D721Med (cell line): ENCODE data around the gene MMP17.

Experiments used
- DNase-seq: peaks from one replicate; pipeline ENCODE4 v3.0.0; 2011; ENCODE audit warnings: low spot score; ENCODE audit not compliant: insufficient read length
- FAIRE-seq: peaks from 2 replicates; lab custom pipeline; 2011; peaks lifted over from hg19 to GRCh38; lab: Jason Lieb, UNC
- TF ChIP-seq, protein P1 (sequence below): IDR thresholded peaks from 2 replicates; pipeline ENCODE4 v1.5.1; 2012; ENCODE audit warnings: mild to moderate bottlenecking, control low read depth; ENCODE audit not compliant: insufficient read depth; ENCODE audit errors: missing control alignments

Gene MMP17

DNA sequence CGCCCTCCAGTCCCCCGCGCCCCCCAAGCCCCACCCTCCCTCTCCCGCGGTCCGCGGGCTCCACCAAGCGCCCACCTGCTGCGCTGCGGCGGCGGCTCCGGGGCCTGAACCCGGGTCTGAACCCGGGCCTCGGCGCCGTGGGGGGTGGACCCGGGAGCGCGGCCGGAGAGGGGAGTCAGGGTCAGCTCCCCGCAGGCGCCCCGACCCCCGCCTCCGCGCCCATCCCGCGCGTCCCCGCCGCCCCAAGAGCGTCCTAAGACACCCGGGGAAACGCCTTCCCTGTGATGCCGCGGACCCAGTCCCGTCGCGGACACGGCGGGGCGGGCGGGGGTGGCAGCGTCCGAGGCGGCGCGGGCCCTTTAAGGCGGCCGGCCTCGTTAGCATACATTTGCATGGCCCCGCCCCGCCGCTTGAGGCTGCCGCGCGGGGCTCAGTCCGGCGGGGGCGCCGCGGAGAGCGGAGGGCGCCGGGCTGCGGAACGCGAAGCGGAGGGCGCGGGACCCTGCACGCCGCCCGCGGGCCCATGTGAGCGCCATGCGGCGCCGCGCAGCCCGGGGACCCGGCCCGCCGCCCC is at the start of gene MMP17:
TSS of gene MMP17 (plus strand) at position 433 of the 574 bp plus-strand sequence. CDS start at position 535, 102 bp downstream.
- TF ChIP-seq, protein P1, sequence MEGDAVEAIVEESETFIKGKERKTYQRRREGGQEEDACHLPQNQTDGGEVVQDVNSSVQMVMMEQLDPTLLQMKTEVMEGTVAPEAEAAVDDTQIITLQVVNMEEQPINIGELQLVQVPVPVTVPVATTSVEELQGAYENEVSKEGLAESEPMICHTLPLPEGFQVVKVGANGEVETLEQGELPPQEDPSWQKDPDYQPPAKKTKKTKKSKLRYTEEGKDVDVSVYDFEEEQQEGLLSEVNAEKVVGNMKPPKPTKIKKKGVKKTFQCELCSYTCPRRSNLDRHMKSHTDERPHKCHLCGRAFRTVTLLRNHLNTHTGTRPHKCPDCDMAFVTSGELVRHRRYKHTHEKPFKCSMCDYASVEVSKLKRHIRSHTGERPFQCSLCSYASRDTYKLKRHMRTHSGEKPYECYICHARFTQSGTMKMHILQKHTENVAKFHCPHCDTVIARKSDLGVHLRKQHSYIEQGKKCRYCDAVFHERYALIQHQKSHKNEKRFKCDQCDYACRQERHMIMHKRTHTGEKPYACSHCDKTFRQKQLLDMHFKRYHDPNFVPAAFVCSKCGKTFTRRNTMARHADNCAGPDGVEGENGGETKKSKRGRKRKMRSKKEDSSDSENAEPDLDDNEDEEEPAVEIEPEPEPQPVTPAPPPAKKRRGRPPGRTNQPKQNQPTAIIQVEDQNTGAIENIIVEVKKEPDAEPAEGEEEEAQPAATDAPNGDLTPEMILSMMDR = no peak
- FAIRE-seq (no peak), DNase-seq (peak; percentile 56)

DNA sequence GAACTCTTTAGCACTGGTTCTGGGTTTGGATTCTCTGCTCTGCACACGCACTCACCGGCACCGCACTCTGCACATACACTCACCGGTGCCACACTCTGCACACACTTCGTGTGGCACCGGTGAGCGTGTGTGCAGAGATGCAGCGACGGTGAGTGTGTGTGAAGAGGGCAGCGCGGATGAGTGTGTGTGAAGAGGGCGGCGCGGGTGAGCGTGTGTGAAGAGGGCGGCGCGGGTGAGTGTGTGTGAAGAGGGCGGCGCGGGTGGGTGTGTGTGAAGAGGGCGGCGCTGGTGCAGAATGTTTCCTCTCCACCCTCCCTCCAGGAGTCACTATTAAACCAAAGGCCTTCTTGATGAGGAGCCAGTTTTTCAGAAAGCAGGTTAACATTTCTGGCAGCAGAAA is 49.2 kb upstream of the MMP17 start:
- FAIRE-seq (no peak), DNase-seq (no peak)
- TF ChIP-seq, protein P1 = no peak

DNA sequence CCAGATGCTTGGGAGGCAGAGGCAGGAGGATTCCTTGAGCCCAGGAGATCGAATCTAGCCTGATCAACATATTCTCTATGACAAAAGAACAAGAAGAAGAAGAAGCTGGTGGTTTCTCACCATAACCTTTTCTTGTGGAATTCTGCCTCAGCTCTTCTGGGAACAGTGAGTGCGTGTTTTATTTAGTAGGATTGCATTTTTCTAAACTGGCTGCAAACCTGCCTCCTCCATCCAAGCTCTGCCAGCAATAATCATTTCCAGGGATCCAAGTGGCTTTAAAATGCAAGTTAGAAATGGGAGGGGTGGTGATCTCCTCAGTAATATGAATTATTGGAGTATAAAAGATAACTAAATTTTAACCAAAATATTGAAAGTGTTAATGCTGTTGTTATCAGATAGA is 46.1 kb upstream of the MMP17 start:
- DNase-seq (no peak), FAIRE-seq (no peak)
- TF ChIP-seq, protein P1 = no peak

DNA sequence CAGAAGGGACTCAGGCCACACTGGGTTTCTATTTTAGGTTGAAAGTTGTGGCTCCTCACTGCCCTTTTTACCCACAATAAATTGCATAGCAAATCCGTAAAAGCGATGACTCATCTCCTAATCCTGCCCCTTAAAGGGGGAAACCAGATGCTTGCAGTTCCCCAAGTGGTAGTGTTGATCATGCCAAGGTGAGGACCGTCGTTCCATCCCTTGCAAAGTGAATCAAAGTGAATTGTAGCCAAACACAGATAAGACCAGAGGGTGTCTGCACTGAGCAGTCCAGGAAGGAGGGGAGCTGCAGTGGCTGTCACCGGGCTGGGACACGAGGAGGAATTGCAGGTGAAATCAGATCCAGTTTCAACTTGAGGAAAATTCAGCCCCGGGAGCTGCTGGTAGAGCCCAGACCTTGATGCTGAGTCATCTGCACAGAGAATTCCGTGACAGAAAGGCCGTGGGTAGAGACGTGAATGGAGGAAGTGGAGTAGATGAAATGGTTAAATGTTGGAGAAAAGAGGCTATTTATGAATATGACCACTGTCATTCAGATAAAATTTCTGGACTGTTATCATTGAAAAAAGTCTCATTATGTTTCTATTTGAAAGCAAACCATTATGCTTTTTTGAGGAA is 44.2 kb upstream of the MMP17 start:
- TF ChIP-seq, protein P1 = no peak
- DNase-seq (no peak), FAIRE-seq (no peak)

DNA sequence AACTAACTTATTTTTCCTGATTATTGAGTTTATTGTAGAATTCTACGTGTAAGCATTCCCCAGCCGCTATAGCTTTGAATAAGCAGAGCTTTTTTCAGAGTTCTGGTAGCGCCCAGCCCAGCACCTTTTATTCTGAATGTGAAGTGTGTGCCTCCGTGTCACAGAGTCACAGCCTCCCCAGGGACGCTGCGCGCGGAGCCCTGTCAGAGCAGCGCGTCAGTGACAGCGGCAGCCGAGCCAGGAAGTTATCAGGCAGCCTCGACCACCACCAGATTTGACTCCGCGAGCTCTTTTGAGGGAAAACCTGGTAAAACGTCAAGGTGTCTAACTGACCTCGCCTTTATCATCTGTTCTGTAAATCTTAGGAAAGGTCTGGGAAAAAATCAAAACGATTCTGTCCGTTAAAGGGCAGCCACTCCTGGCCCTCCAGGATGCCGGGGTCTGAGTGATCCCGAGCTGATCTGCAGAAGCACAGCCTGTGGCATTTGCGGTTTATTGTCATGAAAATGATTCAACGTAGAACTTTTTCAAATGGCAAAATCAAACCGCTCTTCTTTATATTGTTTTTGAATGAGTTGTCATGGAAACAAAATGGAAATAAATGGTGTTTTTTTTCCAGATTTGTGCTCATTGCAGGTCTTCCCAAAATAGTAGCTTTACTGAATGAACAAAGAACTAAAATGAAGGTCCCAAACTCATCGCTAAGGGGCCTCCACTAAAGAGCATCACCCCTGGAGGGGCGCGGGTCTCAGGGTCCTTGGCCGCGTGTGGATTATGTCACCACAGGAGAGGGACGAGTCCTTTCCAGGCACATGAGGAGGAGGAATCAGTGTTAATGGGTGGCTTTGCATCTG is 43.1 kb upstream of the MMP17 start:
- TF ChIP-seq, protein P1 = no peak
- DNase-seq = no peak
- FAIRE-seq = no peak

DNA sequence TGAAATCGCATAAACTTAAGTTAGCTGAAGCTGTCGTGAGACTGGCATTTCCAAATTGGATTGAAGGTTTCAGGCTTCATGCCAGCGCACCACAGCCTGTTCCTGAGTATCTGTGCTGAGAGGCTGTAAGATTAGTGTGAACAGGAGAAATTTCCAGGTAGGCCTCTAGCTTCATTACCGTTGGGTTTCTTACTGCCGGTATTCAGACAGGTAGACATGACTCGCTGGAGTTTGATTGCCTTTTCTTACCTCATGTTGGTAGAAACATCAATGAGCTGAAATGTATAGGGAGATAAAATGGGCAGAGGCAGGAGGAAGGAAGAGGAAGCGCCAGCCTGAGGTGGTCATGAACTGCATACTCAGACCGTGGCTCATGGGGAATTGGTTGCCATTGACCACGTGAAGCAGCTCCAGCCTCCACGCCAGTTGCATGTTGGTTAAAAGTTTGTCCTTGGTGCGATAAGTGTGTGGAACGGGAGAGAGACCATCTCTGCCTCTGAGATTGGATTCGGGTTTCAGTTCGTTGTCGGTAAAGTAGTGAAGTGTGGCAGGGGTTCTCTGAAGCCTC is 42.3 kb upstream of the MMP17 start:
- TF ChIP-seq, protein P1 = no peak
- DNase-seq (no peak), FAIRE-seq (no peak)
